Body of pancreas (tissue), 4 donors: ENCODE measurements around the gene UBAP2. TPM values are rescaled to one million over a fixed set of nuclear protein-coding genes. Genes with fewer than 3 reads are reported as not detected.

ENCODE experiments used
- ATAC-seq: fragments of 150-250 bp; one replicate; pipeline ENCODE4 v1.9.1; 2016
- DNase-seq, 4 donors: peaks; one replicate each; pipeline ENCODE4 v3.0.0-alpha.2; 2019
- H3K27ac ChIP-seq, 4 donors: fragments of 200-600 bp; sonication (generic); 1 replicate in 3 of 4; 2 replicates in 1 of 4; pipeline versions ENCODE4 v1.5.1 to v1.6.1; 2016 to 2019; ENCODE audit warnings: mild to moderate bottlenecking in 1 of 4, mixed read lengths in 1 of 4, moderate library complexity in 1 of 4
- H3K27me3 ChIP-seq, 2 donors: fragments of 200-600 bp; sonication (generic); one replicate each; pipeline ENCODE4 v1.6.0; 2016; ENCODE audit warnings: mild to moderate bottlenecking in 1 of 2
- H3K36me3 ChIP-seq, 2 donors: fragments of 200-600 bp; sonication (generic); replicated peaks in 1 of 2; 2 replicates each; pipeline ENCODE4 v1.5.1; 2016; ENCODE audit warnings: low read depth in 2 of 2; ENCODE audit not compliant: insufficient read depth in 1 of 2
- H3K4me1 ChIP-seq: fragments of 200-600 bp; sonication (generic); one replicate; pipeline ENCODE4 v1.6.0; 2016
- H3K4me3 ChIP-seq, 2 donors: fragments of 200-600 bp; sonication (generic); 1 replicate in 1 of 2; 2 replicates in 1 of 2; pipeline ENCODE4 v1.5.1; 2016 to 2019
- H3K9me3 ChIP-seq, 3 donors: fragments of 200-600 bp; sonication (generic); 1 replicate in 2 of 3; 2 replicates in 1 of 3; pipeline ENCODE4 v1.5.1; 2016
- CTCF ChIP-seq, 7 experiments: fragments of 450-650 bp in 4 of 7; fragments of 200-600 bp in 3 of 7; sonication (generic) in 3 of 7; IDR thresholded peaks; one replicate each; pipeline ENCODE4 v1.5.1; 2016 to 2019; ENCODE audit warnings: antibody characterized with exemption in 7 of 7
- POLR2A ChIP-seq, 3 donors: fragments of 450-650 bp; IDR thresholded peaks; one replicate each; pipeline ENCODE4 v1.6.1; 2016; ENCODE audit warnings: antibody characterized with exemption in 3 of 3, mild to moderate bottlenecking in 2 of 3
- WGBS, 2 donors: methylation state at CpG; one replicate each; pipeline ENCODE4 v1.1.5; 2017; 5-methylcytosine and 5-hydroxymethylcytosine counted together
- intact Hi-C: fragments of 100-400 bp; cut with DNase I; formaldehyde crosslinking; loops from one replicate; pipeline ENCODE4 v1.15.1; 2023
- total RNA-seq, 2 donors: library from RNA; depleted of rRNA; stranded (reverse); fragments of >200 nt; gene quantifications; one replicate each; pipeline ENCODE4 v1.1.0, GENCODE V29; 2016

UBAP2 gene
- total RNA-seq, 2 donors from 2014 or later, result 14.2 to 15.3 TPM

GRCh38 chr9:34093578-34093977, 44.9 kb upstream of the UBAP2 start:
- 68 to 69% methylated on average over 5 of the region's 5 CpGs for WGBS, 2 donors
- peaks cover 7% of the 10 kb centered on the region for H3K4me1 ChIP-seq
- peak in 1 of 4 donors; percentile 10 for DNase-seq
- H3K27me3 ChIP-seq, result no peaks in the 10 kb centered on the region
- H3K9me3 ChIP-seq, result no peaks in the 10 kb centered on the region
- H3K4me3 ChIP-seq, result no peak overlapping the region
- peaks cover 13 to 44% of the 10 kb centered on the region in 2 donors for H3K36me3 ChIP-seq
- intact Hi-C loops, result no loop called here
- TF ChIP-seq CTCF (IDR thresholded peaks at IDR 0.05), result no peak
- no peak for TF ChIP-seq POLR2A (IDR thresholded peaks at IDR 0.05)
- ATAC-seq, result no peak
- no peak overlapping the region for H3K27ac ChIP-seq

DNA sequence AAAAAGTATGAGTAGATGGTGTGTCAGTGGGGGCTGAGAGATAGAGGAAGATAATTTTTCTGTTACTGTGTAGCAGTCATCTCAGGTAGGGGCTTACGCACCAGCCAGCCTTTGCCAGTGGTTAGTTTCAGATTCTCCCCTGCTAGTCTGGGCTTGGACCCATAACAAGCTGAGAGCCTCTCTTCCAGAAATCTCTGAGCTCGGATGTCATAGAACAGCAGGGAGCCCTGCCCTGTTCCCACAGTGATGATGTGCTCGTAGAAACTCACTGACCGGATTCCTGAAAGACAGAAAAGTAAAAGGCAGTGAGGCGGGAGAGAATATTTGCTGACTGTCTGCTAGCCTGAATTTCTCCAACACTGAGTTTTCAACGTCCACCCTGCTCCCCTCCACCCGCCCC, 40.6 kb upstream of the UBAP2 start:
- H3K36me3 ChIP-seq, result peaks cover 0 to 28% of the 10 kb centered on the region in 2 donors
- H3K4me1 ChIP-seq, result peaks cover 14% of the 10 kb centered on the region
- no peaks in the 10 kb centered on the region for H3K9me3 ChIP-seq
- intact Hi-C loops, result no loop called here
- no peak overlapping the region for H3K4me3 ChIP-seq
- no peak overlapping the region for H3K27ac ChIP-seq
- TF ChIP-seq CTCF (IDR thresholded peaks at IDR 0.05) (no peak), POLR2A (IDR thresholded peaks at IDR 0.05) (no peak)
- ATAC-seq (no peak), DNase-seq (no peak)
- WGBS, 2 donors, result 90 to 94% methylated on average over 7 of the region's 7 CpGs
- no peaks in the 10 kb centered on the region for H3K27me3 ChIP-seq

DNA sequence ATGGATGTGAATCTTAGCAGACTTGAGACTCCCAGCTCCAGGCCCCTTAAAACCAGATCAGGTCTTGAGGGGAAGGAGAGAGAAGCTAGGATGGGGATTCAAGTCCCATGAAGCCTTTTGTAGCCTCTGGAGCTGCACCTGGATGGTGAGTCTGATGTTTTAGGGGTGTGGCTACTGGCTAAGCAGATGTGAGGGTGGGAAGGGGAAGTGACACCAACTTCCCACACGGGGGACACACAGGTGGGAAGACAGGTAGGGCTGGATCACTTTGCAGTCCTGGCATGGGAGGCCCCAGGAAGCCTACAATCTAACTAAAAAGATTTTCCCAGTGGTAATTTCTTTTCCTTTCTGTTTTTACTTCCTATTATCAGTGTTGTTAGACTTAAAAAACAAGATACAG, 38.7 kb upstream of the UBAP2 start:
- ATAC-seq, result no peak
- Histone ChIP-seq H3K27ac (no peak overlapping the region), H3K9me3 (no peaks in the 10 kb centered on the region), H3K36me3 (peaks cover 0 to 21% of the 10 kb centered on the region in 2 donors), H3K4me3 (no peak overlapping the region), H3K27me3 (no peaks in the 10 kb centered on the region), H3K4me1 (peaks cover 7% of the 10 kb centered on the region)
- no peak for DNase-seq
- intact Hi-C loops, result no loop called here
- TF ChIP-seq POLR2A (IDR thresholded peaks at IDR 0.05) (no peak), CTCF (IDR thresholded peaks at IDR 0.05) (no peak)
- WGBS, 2 donors, result 25 to 48% methylated on average over 1 of the region's 1 CpG

DNA sequence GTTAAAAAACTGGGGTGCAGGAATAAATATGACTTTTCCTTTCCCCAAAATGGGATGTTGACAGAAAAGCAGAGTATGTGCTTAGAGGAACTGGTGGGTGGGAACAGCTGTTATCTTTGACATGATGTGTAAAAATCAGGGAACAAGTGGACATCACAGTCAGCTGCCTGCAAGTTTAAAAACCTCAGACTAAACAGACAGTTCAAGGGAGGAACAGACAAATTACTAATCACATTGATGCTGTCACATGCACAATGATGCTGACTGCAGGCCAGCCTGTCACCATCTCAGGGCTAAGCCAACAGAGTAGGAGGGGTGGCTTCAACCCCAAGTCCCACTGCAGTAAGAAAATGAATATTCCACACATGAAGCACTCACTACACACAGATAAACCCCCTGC, 38.2 kb upstream of the UBAP2 start:
- no peak overlapping the region for H3K27ac ChIP-seq
- DNase-seq (no peak), ATAC-seq (no peak)
- H3K36me3 ChIP-seq, result peaks cover 0 to 18% of the 10 kb centered on the region in 2 donors
- H3K4me3 ChIP-seq, result no peak overlapping the region
- no peaks in the 10 kb centered on the region for H3K27me3 ChIP-seq
- no peaks in the 10 kb centered on the region for H3K9me3 ChIP-seq
- peaks cover 7% of the 10 kb centered on the region for H3K4me1 ChIP-seq
- intact Hi-C loops, result no loop called here
- TF ChIP-seq CTCF (IDR thresholded peaks at IDR 0.05) (no peak), POLR2A (IDR thresholded peaks at IDR 0.05) (no peak)
